ENCODE measurements around the gene GJC3. TPM values are rescaled to one million over a fixed set of nuclear protein-coding genes. Genes with fewer than 3 reads are reported as not detected.
A peak's percentile ranks its signal among the peaks of the same experiment; 100 is the strongest.
"Not testable (repeated sequence)": the region's sequence is repeated elsewhere in the genome, so short reads cannot be mapped to it uniquely, and the experiment has no call there.

GJC3 gene
- total RNA-seq, 6 donors from 2014 or later = 0.24 to 3.1 (median 0.31) TPM; not detected in 3

- no peak overlapping the region for H3K27ac ChIP-seq
- no peaks in the 10 kb centered on the region for H3K4me1 ChIP-seq
Measured at GRCh38 chr7:99944497-99945070, 15.2 kb upstream of the GJC3 start.

GRCh38 chr7:99943641-99944496, 14.4 kb upstream of the GJC3 start:
- Histone ChIP-seq H3K9me3 (no peaks in the 10 kb centered on the region), H3K4me3 (no peak overlapping the region), H3K36me3 (no peaks in the 10 kb centered on the region), H3K27me3 (no peaks in the 10 kb centered on the region), H3K27ac (no peak overlapping the region), H3K4me1 (no peaks in the 10 kb centered on the region)
- DNase-seq = no peak
- WGBS, 2 donors = 41 to 46% methylated on average over 14 of the region's 14 CpGs
- ATAC-seq (ENCODE audit: low FRiP score in 2 of 2) = no peak
- TF ChIP-seq POLR2A (IDR thresholded peaks at IDR 0.05) (no peak), CTCF (IDR thresholded peaks at IDR 0.05) (no peak), EP300 (IDR thresholded peaks at IDR 0.05) (no peak), POLR2AphosphoS5 (IDR thresholded peaks at IDR 0.05) (no peak)

More at GRCh38 chr7:99944497-99945070, 15.2 kb upstream of the GJC3 start:
- no peak for ATAC-seq (ENCODE audit: low FRiP score in 2 of 2)
- no peak overlapping the region for H3K4me3 ChIP-seq
- no peak for DNase-seq
- H3K36me3 ChIP-seq = no peaks in the 10 kb centered on the region
- WGBS, 2 donors = 70 to 72% methylated on average over 4 of the region's 4 CpGs
- no peak for TF ChIP-seq POLR2A (IDR thresholded peaks at IDR 0.05)
- no peak for TF ChIP-seq CTCF (IDR thresholded peaks at IDR 0.05)
- no peak for TF ChIP-seq EP300 (IDR thresholded peaks at IDR 0.05)
- no peak for TF ChIP-seq POLR2AphosphoS5 (IDR thresholded peaks at IDR 0.05)
- no peaks in the 10 kb centered on the region for H3K9me3 ChIP-seq
- no peaks in the 10 kb centered on the region for H3K27me3 ChIP-seq

GRCh38 chr7:99938296-99938695, 8.9 kb upstream of the GJC3 start:
- Histone ChIP-seq H3K27ac (no peak overlapping the region), H3K9me3 (peaks cover 0 to 7% (median 2%) of the 10 kb centered on the region in 4 donors), H3K4me1 (no peaks in the 10 kb centered on the region), H3K27me3 (no peaks in the 10 kb centered on the region), H3K4me3 (no peak overlapping the region), H3K36me3 (no peaks in the 10 kb centered on the region)
- ATAC-seq (ENCODE audit: low FRiP score in 2 of 2) (no peak), DNase-seq (no peak)
- TF ChIP-seq POLR2AphosphoS5 (IDR thresholded peaks at IDR 0.05) (no peak), POLR2A (IDR thresholded peaks at IDR 0.05) (no peak), EP300 (IDR thresholded peaks at IDR 0.05) (no peak)
- 80 to 93% methylated on average over 2 of the region's 2 CpGs for WGBS, 2 donors

GRCh38 chr7:99935009-99935408, 5.6 kb upstream of the GJC3 start:
- WGBS, 2 donors = 45 to 53% methylated on average over 4 of the region's 4 CpGs
- not testable (repeated sequence) for H3K36me3 ChIP-seq; ATAC-seq (ENCODE audit: low FRiP score in 2 of 2); H3K4me3 ChIP-seq; H3K27me3 ChIP-seq; DNase-seq; H3K27ac ChIP-seq; H3K9me3 ChIP-seq; H3K4me1 ChIP-seq

GRCh38 chr7:99930376-99930775, 956 bp upstream of the GJC3 start:
- ATAC-seq (ENCODE audit: low FRiP score in 2 of 2) (no peak), DNase-seq (no peak)
- Histone ChIP-seq H3K27me3 (no peaks in the 10 kb centered on the region), H3K9me3 (no peaks in the 10 kb centered on the region), H3K4me3 (no peak overlapping the region), H3K4me1 (peaks cover 5 to 16% (median 12%) of the 10 kb centered on the region in 4 donors), H3K27ac (peak overlapping the region in 1 of 4 donors; percentile 60), H3K36me3 (no peaks in the 10 kb centered on the region)
- WGBS, 2 donors = 87 to 88% methylated on average over 3 of the region's 3 CpGs
- TF ChIP-seq POLR2A (IDR thresholded peaks at IDR 0.05) = no peak
- TF ChIP-seq EP300 (IDR thresholded peaks at IDR 0.05) = no peak
- TF ChIP-seq CTCF (IDR thresholded peaks at IDR 0.05) = no peak
- TF ChIP-seq POLR2AphosphoS5 (IDR thresholded peaks at IDR 0.05) = no peak
